ENCODE data around the gene SCNN1G. TPM values are rescaled to one million over a fixed set of nuclear protein-coding genes. Genes with fewer than 3 reads are reported as not detected.

Gene SCNN1G
- 0.23 TPM for total RNA-seq

GRCh38 chr16:23182679-23183542 lies at the start of gene SCNN1G:
Gene SCNN1G (plus strand): TSS chr16:23182745. CDS start chr16:23186272, 3,527 bp downstream.

GRCh38 chr16:23149267-23149992 lies 33.1 kb upstream of the SCNN1G start, which contains the start of gene USP31:
Gene USP31 (minus strand): TSS chr16:23149452. CDS start chr16:23149270, 182 bp downstream.

Other genes starting within 250 kb of the SCNN1G start
- gene USP31, start 33.3 kb upstream of the SCNN1G start, total RNA-seq, result 23.3 TPM
- gene SCNN1B, start 119.6 kb downstream of the SCNN1G start, total RNA-seq, result 0.23 TPM

All from diencephalon (tissue), 1 donor.